Measurements from ENCODE around the gene IFNAR2. TPM values are rescaled to one million over a fixed set of nuclear protein-coding genes. Genes with fewer than 3 reads are reported as not detected.

IFNAR2 gene
- total RNA-seq, 1 experiment from 2014 or later, result 12.3 TPM

- CTCF ChIA-PET, result interaction anchor here (2.8 kb wide), 1 partner anchor 11 kb away, joined by 8 read pairs; no protein-coding TSS in a partner anchor
- TF ChIP-seq ELF1 (IDR thresholded peaks at IDR 0.05; ENCODE audit: borderline replicate concordance, low read depth) (no peak), SP1 (IDR thresholded peaks at IDR 0.05; ENCODE audit: low read depth) (no peak)
- RAD21 ChIA-PET (ENCODE audit: low non-redundant PET in 1 of 2, low total read pairs in 2 of 2, uncharacterized antibody in 2 of 2, unreplicated experiment in 2 of 2), result no interaction called here
- Histone ChIP-seq H3K9me3 (ENCODE audit: control insufficient read depth in 1 of 2, insufficient read depth in 1 of 2, low read depth in 1 of 2, low read length in 2 of 2) (no peaks in the 10 kb centered on the region), H3K4me1 (ENCODE audit: control insufficient read depth in 1 of 2, insufficient read depth in 2 of 2, low read length in 2 of 2) (no peaks in the 10 kb centered on the region), H3K79me2 (ENCODE audit: insufficient read depth, low read length) (no peaks in the 10 kb centered on the region), H3K27ac (ENCODE audit: low read depth, low read length) (no peak overlapping the region), H4K20me1 (ENCODE audit: insufficient read depth) (no peaks in the 10 kb centered on the region), H3K27me3 (ENCODE audit: insufficient read depth, low read length) (peaks cover 32% of the 10 kb centered on the region), H3K9me2 (ENCODE audit: insufficient read depth) (no peaks in the 10 kb centered on the region), H2AFZ (ENCODE audit: low read depth, low read length, poor library complexity, severe bottlenecking) (no peak overlapping the region), H3K4me2 (ENCODE audit: low read length) (no peak overlapping the region), H3K4me3 (replicated peaks in 1 of 2; ENCODE audit: low read depth in 1 of 2, low read length in 2 of 2) (no peak overlapping the region), H3K36me3 (ENCODE audit: control insufficient read depth in 1 of 2, insufficient read depth in 2 of 2, low read length in 2 of 2) (no peaks in the 10 kb centered on the region), H3K9ac (ENCODE audit: low read length) (no peak overlapping the region)
- no TSS peak for BruUV-seq (replicated peaks)
- intact Hi-C loops (cut with micrococcal nuclease), result no loop called here
- ATAC-seq, result no peak
- POLR2A ChIA-PET, result interaction anchor here (0.5 kb wide), 1 partner anchor 785 kb away, joined by 3 read pairs; no protein-coding TSS in a partner anchor
- no peak for DNase-seq (ENCODE audit: low read depth, low spot score)
These were observed 43.9 kb upstream of the IFNAR2 start for GRCh38 chr21:33185852-33186251.

GRCh38 chr21:33187276-33187675 lies 42.5 kb upstream of the IFNAR2 start:
- Histone ChIP-seq H3K36me3 (ENCODE audit: control insufficient read depth in 1 of 2, insufficient read depth in 2 of 2, low read length in 2 of 2) (no peaks in the 10 kb centered on the region), H3K4me2 (ENCODE audit: low read length) (no peak overlapping the region), H3K27ac (ENCODE audit: low read depth, low read length) (no peak overlapping the region), H2AFZ (ENCODE audit: low read depth, low read length, poor library complexity, severe bottlenecking) (no peak overlapping the region), H3K4me1 (ENCODE audit: control insufficient read depth in 1 of 2, insufficient read depth in 2 of 2, low read length in 2 of 2) (no peaks in the 10 kb centered on the region), H3K27me3 (ENCODE audit: insufficient read depth, low read length) (peaks cover 32% of the 10 kb centered on the region), H3K9ac (ENCODE audit: low read length) (no peak overlapping the region), H3K9me3 (ENCODE audit: control insufficient read depth in 1 of 2, insufficient read depth in 1 of 2, low read depth in 1 of 2, low read length in 2 of 2) (no peaks in the 10 kb centered on the region), H3K9me2 (ENCODE audit: insufficient read depth) (no peaks in the 10 kb centered on the region), H3K4me3 (replicated peaks in 1 of 2; ENCODE audit: low read depth in 1 of 2, low read length in 2 of 2) (no peak overlapping the region), H3K79me2 (ENCODE audit: insufficient read depth, low read length) (no peaks in the 10 kb centered on the region), H4K20me1 (ENCODE audit: insufficient read depth) (no peaks in the 10 kb centered on the region)
- ATAC-seq (no peak), DNase-seq (ENCODE audit: low read depth, low spot score) (no peak)
- ChIA-PET RAD21 (ENCODE audit: low non-redundant PET in 1 of 2, low total read pairs in 2 of 2, uncharacterized antibody in 2 of 2, unreplicated experiment in 2 of 2) (no interaction called here), CTCF (interaction anchor here (2.8 kb wide), 1 partner anchor 10 kb away, joined by 8 read pairs; no protein-coding TSS in a partner anchor), POLR2A (no interaction called here)
- TF ChIP-seq JUND (IDR thresholded peaks at IDR 0.05), result no peak
- no peak for TF ChIP-seq ZBTB33 (IDR thresholded peaks at IDR 0.05; ENCODE audit: extremely low read depth, insufficient replicate concordance, low read length)
- no peak for TF ChIP-seq POLR2A (IDR thresholded peaks at IDR 0.05; ENCODE audit: borderline replicate concordance, extremely low read depth, insufficient read depth, insufficient read length)
- TF ChIP-seq SIN3A (IDR thresholded peaks at IDR 0.05; ENCODE audit: low read depth), result no peak
- intact Hi-C loops (cut with micrococcal nuclease), result no loop called here
- no TSS peak for BruUV-seq (replicated peaks)
